Measurements from ENCODE around the gene RXFP2.

RXFP2 gene

GRCh38 chr13:31827707-31828106 is 88.4 kb downstream of the RXFP2 start:
- DNase-seq: no peak

GRCh38 chr13:31835932-31836331 is 96.6 kb downstream of the RXFP2 start:
- no peak for DNase-seq

GRCh38 chr13:31843044-31843443 is 103.7 kb downstream of the RXFP2 start:
- DNase-seq: no peak

GRCh38 chr13:31846182-31846938 is 107.0 kb downstream of the RXFP2 start:
- DNase-seq: peak; percentile 96

- no peak for DNase-seq
Measured at GRCh38 chr13:31846961-31847752, 107.8 kb downstream of the RXFP2 start.

- DNase-seq: no peak
Measured at GRCh38 chr13:31848621-31849020, 109.3 kb downstream of the RXFP2 start.

- DNase-seq: no peak
Measured at GRCh38 chr13:31849206-31849605, 109.9 kb downstream of the RXFP2 start.

- DNase-seq: no peak
Measured at GRCh38 chr13:31850041-31850555, 110.8 kb downstream of the RXFP2 start.

- DNase-seq: no peak
Measured at GRCh38 chr13:31851216-31851615, 111.9 kb downstream of the RXFP2 start.
